ENCODE measurements around the gene SETD3.

DNA sequence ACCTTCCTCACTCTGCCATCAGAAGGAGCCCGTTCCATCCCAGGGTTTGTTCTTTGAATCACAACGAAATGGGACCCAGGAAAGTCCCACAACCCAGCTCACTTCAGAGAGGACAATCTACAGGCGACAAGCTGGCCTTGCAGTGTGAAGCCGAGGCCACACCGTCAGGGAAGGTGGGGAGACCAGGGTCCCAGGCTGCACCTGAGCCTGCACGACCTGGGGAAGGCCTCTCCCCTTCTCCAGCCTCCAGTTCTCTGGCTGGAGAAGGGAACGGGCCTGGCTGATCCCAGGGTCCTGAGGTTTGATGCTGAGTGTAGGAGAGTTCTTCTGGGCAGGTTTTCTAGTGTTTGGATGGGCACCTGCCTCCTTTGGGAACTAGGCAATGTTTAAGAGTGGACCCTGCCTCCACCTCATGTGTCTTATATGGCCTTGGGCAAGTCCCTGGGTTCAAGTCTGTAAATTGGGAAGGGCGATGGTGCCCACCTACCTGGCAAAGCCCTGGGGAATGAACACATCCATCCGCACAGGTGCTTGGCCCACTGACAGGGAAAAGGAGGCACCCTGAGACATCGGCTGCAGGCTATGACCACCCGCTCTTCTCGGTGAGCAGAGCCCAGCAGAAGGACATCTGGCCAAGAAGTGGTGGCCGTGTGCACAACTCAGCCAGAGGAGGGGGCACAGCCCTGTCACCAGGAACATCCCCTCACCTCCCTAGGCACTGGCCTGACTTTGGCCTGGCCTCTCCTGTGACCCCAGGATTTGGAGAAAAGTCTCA is 130.8 kb downstream of the SETD3 start:
- no peak for TF ChIP-seq EZH2 (IDR thresholded peaks at IDR 0.05; ENCODE audit: low read length, missing control alignments)
- TF ChIP-seq, protein P1, sequence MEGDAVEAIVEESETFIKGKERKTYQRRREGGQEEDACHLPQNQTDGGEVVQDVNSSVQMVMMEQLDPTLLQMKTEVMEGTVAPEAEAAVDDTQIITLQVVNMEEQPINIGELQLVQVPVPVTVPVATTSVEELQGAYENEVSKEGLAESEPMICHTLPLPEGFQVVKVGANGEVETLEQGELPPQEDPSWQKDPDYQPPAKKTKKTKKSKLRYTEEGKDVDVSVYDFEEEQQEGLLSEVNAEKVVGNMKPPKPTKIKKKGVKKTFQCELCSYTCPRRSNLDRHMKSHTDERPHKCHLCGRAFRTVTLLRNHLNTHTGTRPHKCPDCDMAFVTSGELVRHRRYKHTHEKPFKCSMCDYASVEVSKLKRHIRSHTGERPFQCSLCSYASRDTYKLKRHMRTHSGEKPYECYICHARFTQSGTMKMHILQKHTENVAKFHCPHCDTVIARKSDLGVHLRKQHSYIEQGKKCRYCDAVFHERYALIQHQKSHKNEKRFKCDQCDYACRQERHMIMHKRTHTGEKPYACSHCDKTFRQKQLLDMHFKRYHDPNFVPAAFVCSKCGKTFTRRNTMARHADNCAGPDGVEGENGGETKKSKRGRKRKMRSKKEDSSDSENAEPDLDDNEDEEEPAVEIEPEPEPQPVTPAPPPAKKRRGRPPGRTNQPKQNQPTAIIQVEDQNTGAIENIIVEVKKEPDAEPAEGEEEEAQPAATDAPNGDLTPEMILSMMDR (conservative IDR thresholded peaks at IDR 0.05 in 1 of 2, IDR thresholded peaks at IDR 0.05 in 1 of 2; ENCODE audit: low read depth in 1 of 2, low read length in 2 of 2) = no peak
